ENCODE measurements around the gene TSPO2. TPM values are rescaled to one million over a fixed set of nuclear protein-coding genes. Genes with fewer than 3 reads are reported as not detected.
A peak's percentile ranks its signal among the peaks of the same experiment; 100 is the strongest.

TSPO2 gene
- total RNA-seq, 1 donor from 2014 or later: not detected

DNA sequence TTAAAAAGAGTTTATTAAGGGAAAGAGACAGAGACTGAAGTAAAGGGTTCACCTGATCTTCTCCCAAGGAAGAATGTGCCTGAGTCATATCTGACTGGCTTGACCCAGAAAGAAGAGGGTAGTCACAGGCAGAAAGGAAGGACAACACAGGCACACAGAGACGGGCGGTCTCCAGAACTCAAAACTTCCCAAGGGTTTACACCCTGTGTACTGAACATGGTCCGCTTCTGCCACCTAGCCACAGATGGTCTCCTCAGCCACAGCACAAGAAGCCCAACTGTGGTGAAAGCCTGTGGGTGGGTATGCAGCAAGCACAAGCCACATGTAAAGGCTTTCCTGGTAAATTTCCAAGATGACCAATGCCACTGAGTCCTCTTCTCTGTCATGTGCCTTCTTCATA lies 20.4 kb upstream of the TSPO2 start:
- Mint-ChIP-seq H3K9me3 (peaks cover 9% of the 10 kb centered on the region), H3K27ac (peak overlapping the region; percentile 94), H3K4me1 (peaks cover 50% of the 10 kb centered on the region), H3K4me3 (no peak overlapping the region), H3K36me3 (peaks cover 12% of the 10 kb centered on the region), H3K27me3 (ENCODE audit: low read depth) (peaks cover 2% of the 10 kb centered on the region)
- TF ChIP-seq, protein P1, sequence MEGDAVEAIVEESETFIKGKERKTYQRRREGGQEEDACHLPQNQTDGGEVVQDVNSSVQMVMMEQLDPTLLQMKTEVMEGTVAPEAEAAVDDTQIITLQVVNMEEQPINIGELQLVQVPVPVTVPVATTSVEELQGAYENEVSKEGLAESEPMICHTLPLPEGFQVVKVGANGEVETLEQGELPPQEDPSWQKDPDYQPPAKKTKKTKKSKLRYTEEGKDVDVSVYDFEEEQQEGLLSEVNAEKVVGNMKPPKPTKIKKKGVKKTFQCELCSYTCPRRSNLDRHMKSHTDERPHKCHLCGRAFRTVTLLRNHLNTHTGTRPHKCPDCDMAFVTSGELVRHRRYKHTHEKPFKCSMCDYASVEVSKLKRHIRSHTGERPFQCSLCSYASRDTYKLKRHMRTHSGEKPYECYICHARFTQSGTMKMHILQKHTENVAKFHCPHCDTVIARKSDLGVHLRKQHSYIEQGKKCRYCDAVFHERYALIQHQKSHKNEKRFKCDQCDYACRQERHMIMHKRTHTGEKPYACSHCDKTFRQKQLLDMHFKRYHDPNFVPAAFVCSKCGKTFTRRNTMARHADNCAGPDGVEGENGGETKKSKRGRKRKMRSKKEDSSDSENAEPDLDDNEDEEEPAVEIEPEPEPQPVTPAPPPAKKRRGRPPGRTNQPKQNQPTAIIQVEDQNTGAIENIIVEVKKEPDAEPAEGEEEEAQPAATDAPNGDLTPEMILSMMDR (IDR thresholded peaks at IDR 0.05; ENCODE audit: unreplicated experiment): no peak
- no peak for DNase-seq (ENCODE audit: low spot score in 2 of 2, unreplicated experiment in 2 of 2)

DNA sequence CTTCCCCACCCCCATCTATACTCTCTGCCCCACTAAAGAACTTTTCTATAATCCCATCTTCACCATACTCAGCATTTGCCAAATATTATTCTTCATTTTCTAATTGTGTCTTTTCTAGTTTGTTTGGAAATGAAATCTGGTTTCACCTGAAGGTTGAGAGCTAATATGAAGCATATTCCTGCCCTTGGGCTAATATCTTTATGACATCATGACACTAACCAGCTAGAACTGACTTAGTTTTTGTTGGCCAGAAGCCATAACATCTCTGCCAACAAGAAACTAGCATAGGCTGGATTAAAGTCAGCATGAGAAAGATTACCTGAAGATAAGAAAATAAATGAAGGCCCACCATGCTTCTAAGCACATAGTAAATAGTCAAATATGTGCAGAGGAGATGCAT lies 20.0 kb upstream of the TSPO2 start:
- Mint-ChIP-seq H3K4me1 (peaks cover 50% of the 10 kb centered on the region), H3K27ac (peak overlapping the region; percentile 94), H3K9me3 (peaks cover 9% of the 10 kb centered on the region), H3K27me3 (ENCODE audit: low read depth) (peaks cover 2% of the 10 kb centered on the region), H3K4me3 (no peak overlapping the region), H3K36me3 (peaks cover 12% of the 10 kb centered on the region)
- TF ChIP-seq, protein P1 (IDR thresholded peaks at IDR 0.05; ENCODE audit: unreplicated experiment): no peak
- no peak for DNase-seq (ENCODE audit: low spot score in 2 of 2, unreplicated experiment in 2 of 2)

GRCh38 chr6:41023114-41023513 lies 19.2 kb upstream of the TSPO2 start:
- TF ChIP-seq, protein P1 (IDR thresholded peaks at IDR 0.05; ENCODE audit: unreplicated experiment): no peak
- Mint-ChIP-seq H3K36me3 (peaks cover 11% of the 10 kb centered on the region), H3K9me3 (peaks cover 9% of the 10 kb centered on the region), H3K4me1 (peaks cover 53% of the 10 kb centered on the region), H3K27ac (peak overlapping the region; percentile 94), H3K4me3 (no peak overlapping the region), H3K27me3 (ENCODE audit: low read depth) (peaks cover 2% of the 10 kb centered on the region)
- no peak for DNase-seq (ENCODE audit: low spot score in 2 of 2, unreplicated experiment in 2 of 2)

DNA sequence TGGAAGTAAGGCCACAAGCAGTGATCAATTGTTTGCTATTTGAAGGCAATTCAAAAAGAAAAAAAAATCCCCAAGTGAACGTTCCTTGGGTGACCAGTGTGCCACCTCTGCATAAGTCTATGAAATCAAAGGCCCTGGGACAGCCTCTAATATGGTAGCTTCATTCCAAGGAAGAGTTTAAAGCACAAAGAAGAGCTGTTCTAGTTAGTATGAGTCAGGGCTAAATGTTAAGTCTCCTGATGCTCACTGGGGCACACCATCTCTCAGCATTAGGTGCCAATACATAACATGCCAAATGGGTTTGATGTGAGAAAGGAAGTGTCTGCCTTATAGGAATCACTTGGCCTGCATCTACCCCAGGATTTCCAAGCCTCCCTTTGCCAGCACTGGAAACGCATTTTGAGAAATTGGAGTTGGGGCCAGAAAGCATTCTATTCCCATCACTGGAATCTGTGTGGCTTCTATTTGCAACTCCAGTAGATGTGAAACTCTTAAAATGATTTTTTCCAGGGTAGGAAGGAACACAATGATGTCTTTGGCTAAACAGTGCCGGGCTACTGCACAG lies 16.2 kb upstream of the TSPO2 start:
- TF ChIP-seq, protein P1 (IDR thresholded peaks at IDR 0.05; ENCODE audit: unreplicated experiment): no peak
- H3K36me3 Mint-ChIP-seq: peaks cover 3% of the 10 kb centered on the region
- peaks cover 63% of the 10 kb centered on the region for H3K4me1 Mint-ChIP-seq
- no peak for DNase-seq (ENCODE audit: low spot score in 2 of 2, unreplicated experiment in 2 of 2)
- H3K4me3 Mint-ChIP-seq: peak overlapping the region; percentile 36
- no peaks in the 10 kb centered on the region for H3K27me3 Mint-ChIP-seq (ENCODE audit: low read depth)
- peak overlapping the region; percentile 26 for H3K27ac Mint-ChIP-seq
- H3K9me3 Mint-ChIP-seq: no peaks in the 10 kb centered on the region

DNA sequence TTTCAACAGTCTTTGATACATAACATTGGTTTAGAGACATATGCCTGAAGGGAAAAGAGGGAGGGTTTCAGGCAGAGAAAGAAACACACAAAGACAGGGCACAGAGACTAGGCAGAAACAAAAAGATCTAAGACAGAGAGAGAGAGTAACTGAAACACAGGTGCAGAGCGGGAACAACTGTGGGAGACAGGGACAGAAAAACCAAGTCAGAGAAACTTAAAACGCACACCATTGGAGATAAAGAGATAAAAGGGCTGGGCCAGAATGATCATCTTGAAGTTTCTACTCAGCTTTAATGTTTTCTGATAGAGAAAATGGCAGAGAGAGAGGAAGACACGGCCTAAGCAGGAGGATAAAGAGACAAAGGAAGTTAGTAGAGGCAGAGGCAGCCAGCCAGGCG lies 15.0 kb upstream of the TSPO2 start:
- Mint-ChIP-seq H3K9me3 (no peaks in the 10 kb centered on the region), H3K4me3 (peak overlapping the region; percentile 76), H3K4me1 (peaks cover 53% of the 10 kb centered on the region), H3K27ac (peak overlapping the region; percentile 73), H3K27me3 (ENCODE audit: low read depth) (peaks cover 1% of the 10 kb centered on the region), H3K36me3 (peaks cover 3% of the 10 kb centered on the region)
- no peak for DNase-seq (ENCODE audit: low spot score in 2 of 2, unreplicated experiment in 2 of 2)
- TF ChIP-seq, protein P1 (IDR thresholded peaks at IDR 0.05; ENCODE audit: unreplicated experiment): no peak
